Head of caudate nucleus (tissue), 42 donors: ENCODE measurements around the gene CCDC181.
"Not testable (repeated sequence)": the region's sequence is repeated elsewhere in the genome, so short reads cannot be mapped to it uniquely, and the experiment has no call there.

Source experiments
- DNase-seq, 42 donors: peaks; one replicate each; pipeline versions ENCODE4 v3.0.0 to v3.0.0-alpha.2; 2020 to 2021; ENCODE audit warnings: mixed read lengths in 7 of 42
- intact Hi-C: fragments of 100-400 bp; cut with DNase I; formaldehyde crosslinking; loops from one replicate; pipeline ENCODE4 v1.15.0; 2022

The CCDC181 gene

DNA sequence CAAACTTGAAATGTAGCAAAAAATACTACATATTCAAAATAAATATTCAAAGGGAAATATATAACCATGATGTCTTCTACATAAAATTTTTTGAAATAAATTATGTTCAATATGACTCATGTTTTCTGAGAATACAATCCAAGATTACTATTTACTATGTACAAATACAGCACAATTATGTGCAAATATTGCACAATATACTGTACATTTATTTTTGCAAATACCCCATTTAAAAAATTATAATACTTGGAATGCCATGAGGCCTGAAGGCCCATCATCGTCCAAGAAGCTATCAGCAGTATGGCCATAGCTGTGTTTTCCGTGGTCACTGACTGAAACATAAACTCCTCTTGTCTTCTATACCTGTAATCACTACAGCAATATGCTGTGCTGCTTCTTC, 12.3 kb downstream of the CCDC181 start:
- intact Hi-C loops, result no loop called here
- no peak for DNase-seq

DNA sequence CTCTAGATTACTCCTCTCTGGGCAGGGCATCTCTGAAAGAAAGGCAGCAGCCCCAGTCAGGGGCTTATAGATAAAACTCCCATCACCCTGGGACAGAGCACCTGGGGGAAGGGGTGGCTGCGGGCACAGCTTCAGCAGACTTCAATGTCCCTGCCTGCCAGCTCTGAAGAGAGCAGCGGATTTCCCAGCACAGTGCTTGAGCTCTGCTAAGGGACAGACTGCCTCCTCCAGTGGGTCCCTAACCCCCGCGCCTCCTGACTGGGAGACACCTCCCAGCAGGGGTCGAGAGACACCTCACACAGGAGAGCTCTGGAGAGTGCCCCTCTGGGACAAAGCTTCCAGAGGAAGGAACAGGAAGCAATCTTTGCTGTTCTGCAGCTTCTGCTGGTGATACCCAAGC, 18.9 kb downstream of the CCDC181 start:
- DNase-seq, intact Hi-C loops: not testable (repeated sequence)

DNA sequence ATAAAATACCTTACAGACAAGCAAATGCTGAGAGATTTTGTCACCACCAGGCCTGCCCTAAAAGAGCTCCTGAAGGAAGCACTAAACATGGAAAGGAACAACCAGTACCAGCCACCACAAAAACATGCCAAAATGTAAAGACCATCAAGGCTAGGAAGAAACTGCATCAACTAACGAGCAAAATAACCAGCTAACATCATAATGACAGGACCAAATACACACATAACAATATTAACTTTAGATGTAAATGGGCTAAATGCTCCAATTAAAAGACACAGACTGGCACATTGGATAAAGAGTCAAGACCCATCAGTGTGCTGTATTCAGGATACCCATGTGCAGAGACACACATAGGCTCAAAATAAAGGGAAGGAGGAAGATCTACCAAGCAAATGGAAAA, 24.7 kb downstream of the CCDC181 start:
- DNase-seq, intact Hi-C loops: not testable (repeated sequence)

DNA sequence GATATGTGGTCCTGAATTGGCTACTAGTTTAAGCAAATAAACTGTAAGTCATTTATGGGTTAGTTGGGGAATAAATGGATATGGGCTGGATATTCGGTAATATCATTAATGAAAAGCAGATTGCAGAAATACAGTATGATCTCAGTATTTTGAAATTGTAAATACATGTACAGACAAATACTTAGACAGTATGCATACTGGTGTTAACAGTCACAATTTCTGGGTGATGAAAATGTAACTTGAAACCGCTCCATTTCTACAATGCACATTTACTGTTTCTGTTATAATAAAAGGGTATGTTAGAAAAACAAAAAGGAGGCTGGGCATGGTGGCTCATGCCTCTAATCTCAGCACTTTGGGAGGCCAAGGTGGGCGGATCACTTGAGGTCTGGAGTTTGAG, 31.3 kb downstream of the CCDC181 start:
- intact Hi-C loops, result no loop called here
- DNase-seq, result no peak

DNA sequence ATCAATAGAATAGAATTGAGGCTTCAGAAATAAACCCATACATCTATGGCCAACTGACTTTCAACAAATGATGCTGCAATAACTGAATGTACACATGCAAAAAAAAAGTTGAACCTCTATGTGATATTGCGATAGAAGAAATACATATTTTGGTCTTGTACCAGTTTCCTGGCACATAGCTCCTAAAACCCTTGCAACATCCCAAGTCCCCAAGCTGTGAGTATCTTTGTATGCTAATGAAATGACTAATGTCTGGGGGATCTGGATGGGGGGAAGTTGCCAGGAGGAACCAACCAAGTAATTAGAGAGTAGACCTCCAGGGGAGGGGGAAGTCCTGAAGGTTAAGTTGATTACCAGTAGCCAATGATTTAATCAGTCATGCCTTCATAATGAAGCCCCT, 34.9 kb downstream of the CCDC181 start:
- intact Hi-C loops, result no loop called here
- DNase-seq, result no peak

DNA sequence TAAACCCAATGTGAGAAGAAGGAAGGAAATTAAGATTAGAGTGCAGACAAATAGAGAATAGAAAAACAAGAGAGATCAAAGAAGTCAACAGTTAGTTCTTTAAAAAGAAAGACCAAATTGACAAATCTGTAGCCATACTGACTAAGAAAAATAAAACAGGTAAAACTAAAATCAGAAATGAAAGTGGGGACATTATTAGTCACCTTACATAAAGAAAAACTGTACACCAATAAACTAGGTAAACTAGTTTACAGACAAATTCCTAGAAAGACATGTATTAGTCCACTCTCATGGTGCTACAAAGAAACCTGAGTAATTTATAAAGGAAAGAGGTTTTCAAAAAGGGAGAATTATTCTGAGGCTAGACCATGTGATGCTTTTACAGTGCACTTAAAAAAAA, 37.0 kb downstream of the CCDC181 start:
- intact Hi-C loops, result no loop called here
- DNase-seq, result no peak

DNA sequence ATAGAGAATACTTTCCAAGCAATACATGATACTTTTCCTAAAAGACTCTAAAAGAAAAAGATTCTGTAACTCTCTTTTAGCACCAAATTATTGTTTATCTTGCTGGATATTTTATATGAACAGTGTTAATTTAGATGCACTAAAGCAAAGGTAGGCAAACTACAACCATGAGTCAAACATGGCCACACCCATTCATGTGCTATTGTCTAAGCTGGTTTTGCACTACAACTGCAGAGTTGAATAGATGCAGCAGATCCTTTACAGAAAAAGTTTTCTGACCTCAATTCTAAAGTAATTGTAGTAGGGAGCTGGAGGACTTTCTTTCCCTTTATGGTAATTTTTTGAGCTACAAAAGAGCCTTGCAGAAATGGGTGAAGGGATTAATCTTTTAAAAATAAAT, 39.9 kb downstream of the CCDC181 start:
- intact Hi-C loops, result no loop called here

DNA sequence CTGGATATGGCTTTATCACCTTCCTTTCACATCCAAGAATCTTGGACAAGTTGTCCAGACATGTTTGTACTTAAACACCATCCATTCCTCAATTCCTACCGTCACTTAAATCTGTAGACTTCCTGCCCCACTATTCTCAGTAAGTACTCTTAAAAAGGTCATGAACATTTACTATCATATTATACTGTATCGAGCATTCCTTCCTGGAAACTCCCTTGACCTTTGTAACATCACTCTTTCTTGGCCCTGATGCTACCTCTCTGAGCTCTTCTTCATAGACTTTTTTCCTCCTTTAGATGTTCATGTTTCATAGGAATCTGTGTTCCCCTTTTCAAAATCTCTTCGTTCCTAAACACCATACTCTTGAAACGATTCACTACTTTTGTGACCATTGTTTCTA, 43.8 kb downstream of the CCDC181 start:
- DNase-seq, result no peak
- intact Hi-C loops, result no loop called here

More for the DNA sequence above, 39.9 kb downstream of the CCDC181 start:
- DNase-seq, result no peak

DNA sequence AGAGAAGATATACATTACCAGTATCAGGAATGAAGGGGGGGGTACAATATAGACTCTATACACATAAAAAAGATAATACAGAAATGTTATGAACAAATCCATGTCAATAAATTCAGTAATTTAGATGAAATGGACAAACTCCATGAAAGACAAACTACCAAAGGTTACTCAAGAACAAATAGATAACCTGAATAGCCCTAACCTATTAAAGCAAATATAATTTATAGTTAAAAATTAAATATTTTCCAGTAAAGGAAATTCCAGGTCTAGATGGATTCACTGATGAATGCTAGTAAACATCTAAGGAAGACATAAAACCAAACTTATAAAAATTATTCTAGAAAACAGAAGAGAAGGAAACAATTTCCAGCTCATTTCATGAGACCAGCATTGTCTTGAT, 46.1 kb downstream of the CCDC181 start:
- intact Hi-C loops, result no loop called here
- DNase-seq, result no peak

DNA sequence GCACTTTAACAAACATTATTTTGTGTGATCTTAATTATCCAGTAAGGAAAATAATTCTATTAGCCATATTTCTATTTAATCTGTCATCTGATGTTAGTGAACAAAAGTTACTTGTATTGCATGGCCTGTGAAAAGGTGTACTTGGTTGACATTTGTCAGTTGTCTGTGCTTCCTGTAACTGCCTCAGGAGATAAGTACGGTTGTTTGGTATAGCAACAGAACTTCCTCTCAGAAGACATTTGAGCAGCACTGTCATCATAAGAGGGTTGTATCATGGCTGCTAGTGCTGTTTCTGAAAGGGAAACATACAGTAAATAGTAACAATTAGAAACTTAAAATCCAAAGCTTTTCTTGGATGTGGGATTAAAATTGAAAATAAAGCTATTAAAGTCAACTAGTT, 55.9 kb downstream of the CCDC181 start:
- DNase-seq, result no peak
- intact Hi-C loops, result no loop called here

DNA sequence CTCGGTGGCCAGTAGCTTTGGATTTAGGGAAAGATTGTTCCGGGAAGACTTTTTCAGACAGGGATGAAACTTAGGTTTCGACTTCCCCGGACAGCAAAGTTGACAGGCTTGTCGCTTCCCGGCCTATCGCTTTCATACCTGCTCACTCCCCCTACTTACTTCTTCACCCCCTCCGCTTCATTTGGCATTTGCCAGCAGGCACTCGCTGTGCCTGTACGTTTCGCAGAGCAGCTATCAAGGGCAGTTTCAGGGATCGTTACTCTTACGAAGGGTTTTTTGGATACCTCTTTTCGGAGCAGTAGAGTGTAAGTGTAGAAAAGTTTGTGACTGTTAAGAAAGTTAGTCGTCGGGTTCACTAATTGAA, 58.9 kb downstream of the CCDC181 start:
- peak in 16 of 42 donors; percentile 2 to 45 (median 10) for DNase-seq
- intact Hi-C loops, result no loop called here

DNA sequence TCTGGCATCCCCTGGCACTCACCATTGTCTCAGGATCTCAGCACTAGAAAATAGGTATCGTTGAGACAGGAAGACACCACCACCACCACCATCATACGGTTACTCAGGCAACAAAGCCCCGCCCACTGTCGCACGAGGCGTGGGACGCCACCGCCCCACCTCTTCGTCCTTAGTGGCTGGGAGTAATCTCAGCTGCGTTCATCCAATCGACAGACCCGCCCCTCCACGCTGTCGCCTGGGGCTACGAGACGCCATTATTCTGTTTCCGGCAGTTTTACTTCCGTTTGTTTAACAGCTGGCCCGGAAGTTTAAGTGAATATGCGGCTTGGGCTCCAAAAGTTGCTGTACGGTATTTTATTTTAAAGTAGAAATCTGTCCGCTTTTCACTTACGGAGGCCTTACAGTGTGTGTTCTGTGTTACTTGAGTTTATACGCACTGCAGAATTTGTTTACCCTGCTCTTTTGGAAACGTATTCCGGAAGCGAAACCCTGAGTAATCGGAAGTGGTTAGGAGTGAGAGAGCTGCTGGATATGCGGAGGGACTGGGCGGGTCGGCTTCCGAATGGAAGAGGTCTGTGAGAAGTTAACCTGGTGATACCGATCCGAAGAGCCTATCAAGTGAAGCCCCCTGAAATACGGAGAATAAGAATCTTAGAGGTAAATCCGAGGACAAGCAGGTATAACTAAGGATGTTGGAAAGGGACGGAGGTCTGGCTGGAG, 59.4 kb downstream of the CCDC181 start, which contains the start of the genes BLZF1 and NME7:
Gene BLZF1 (plus strand): TSS at position 510 of the 720 bp plus-strand sequence. CDS start 1,328 bp downstream, outside the sequence.
Gene NME7 (minus strand): TSS at position 112 of the 720 bp plus-strand sequence. CDS start 87 bp downstream, at position 25.
- DNase-seq, result peak; percentile 92 to 99 (median 97)
- intact Hi-C loops, result no loop called here

DNA sequence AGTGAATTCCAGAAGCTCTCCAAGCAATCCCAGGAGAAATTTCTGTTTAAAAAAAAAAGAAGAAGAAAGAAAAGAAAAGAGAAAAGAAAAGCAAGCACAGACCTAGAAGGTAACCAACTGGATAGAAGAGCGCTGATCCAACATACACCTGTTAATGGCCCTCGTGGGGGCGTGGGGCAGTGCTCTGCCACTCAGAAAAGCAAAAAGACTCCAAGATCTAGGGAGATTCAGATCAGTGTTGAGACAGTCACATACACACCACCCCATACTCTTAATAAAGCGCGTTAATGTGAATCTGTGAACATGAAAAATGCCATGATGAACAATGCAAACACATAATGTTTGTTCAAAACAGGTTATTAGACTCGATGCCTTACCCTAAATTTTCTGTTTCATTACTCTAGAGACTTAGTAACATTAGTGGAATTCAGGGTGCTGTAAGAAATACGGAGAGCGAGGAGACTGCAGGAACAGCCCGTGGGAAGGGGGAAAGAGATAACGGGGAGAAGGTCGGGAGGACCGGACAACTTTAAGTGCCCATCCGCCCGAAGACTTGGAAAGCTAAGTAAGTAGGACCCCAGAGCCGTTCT, 60.1 kb downstream of the CCDC181 start:
- intact Hi-C loops, result no loop called here
- no peak for DNase-seq

DNA sequence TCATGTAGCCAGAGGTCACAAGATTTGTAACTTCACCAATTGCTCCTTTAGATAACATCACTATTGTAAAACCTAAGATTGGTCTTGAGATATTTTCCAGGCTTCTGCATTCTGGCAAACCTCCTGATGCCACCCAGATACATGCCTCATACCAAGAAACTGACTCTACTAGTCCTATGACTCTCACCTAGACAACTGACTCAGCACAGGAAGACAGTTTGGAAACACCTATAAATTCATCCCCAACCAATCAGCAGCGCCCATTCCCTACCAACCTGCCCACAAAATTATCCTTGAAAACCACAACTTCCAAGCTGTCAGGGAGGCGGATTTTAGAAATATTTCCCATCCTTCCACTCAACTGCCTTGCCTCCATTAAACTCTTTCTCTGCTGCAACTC, 62.3 kb downstream of the CCDC181 start:
- intact Hi-C loops, result no loop called here
- no peak for DNase-seq

DNA sequence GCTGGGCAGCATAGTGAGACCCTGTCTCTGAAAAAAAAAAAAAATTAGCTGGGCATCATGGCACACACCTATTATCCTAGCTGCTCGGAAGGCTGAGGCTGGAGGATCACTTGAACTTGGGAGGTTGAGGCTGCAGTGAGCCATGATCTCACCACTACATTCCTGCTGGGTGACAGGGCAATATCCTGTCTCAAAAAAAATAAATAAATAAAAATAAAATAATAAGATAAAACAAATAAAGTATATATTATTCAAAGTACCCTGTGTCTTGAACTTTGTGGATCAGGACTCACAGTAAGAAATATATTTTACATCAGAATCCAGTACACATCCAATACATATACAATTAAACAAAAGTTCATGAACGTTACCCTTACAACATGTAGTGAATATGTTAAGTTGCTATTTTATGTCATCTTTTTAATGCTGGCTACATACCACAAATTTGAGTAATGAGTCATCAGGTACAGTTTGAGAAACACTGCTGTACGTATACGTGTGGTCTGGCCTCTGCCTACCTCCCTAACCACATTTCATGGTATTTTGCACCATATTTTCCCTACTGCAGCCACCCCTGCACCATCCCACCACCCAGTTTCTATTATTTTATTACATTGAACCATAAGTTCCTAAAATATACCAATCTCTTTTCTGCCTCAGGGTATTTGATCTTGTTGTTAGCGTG, 64.1 kb downstream of the CCDC181 start:
- intact Hi-C loops, result no loop called here

DNA sequence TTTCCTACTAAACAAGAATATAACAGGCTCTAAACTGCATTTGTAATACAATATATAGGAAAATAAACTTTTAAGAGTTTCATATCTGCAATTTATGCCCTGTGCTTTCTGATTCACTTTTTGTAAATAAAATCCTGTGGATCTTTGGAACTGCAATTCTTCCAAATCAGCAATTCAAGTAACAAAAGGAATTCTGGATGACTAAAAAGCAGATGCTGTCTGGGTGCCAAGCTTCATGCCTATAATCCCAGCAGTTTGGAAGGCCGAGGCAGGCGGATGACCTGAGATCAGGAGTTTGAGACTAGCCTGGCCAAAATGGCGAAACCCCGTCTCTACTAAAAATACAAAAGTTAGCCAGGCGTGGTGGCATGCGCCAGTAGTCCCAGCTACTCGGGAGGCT, 66.0 kb downstream of the CCDC181 start:
- no peak for DNase-seq
- intact Hi-C loops, result no loop called here

More for the DNA sequence above, 64.1 kb downstream of the CCDC181 start:
- no peak for DNase-seq

DNA sequence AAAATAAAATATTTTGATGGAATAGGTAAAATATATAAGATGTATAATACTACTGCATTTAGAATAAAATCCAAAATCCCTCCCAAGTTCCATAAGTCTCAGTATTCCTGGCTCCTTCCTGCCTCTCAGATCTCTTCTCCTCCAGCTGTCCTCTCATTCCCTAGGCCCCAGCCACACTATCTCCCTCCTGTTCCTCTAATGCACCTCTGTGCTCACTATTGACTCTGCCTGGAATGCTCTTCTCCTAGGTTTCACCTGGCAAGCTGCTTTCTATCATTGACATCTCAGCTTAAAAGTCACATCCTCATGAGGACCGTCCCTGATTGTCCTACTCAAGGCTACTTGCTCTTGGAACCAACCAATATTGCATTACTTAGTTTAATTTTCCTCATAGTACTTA, 66.9 kb downstream of the CCDC181 start:
- DNase-seq, result no peak
- intact Hi-C loops, result no loop called here

DNA sequence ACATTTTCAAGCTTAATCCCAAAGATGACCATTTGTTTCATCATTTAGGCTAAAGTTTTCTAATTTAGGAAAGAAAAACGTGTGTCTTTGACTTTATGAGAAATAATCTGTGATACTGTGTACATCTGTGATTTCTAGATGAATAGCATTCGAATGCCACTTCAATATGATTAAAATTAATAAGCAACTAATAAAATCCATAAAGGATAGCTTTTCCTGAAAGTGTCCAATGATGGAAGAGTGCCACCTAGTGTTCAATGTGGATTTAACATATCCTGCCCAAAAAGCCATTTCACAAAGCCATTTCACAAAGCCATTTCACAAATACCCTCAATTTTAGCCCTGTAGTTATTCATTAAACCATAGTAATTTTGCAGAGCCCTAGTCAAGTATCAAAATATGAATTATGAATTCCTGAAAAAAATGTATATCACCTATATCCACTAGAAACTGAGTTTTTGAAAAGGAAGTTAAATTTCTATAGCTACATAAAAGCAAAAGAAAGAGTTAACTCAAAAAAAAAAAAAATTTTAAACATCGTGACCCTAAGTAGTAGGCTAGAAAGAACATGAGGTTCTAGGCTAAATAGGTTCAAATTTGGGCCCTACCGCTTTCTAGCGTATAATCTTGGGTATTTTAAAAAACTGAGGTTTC, 78.8 kb downstream of the CCDC181 start:
- intact Hi-C loops, result loop anchor here (5.0 to 10.0 kb wide), 2 partner anchors 244 to 746 kb away; partner anchors contain the start of gene ATP1B1
- DNase-seq, result peak in 18 of 42 donors; percentile 8 to 71 (median 28)

DNA sequence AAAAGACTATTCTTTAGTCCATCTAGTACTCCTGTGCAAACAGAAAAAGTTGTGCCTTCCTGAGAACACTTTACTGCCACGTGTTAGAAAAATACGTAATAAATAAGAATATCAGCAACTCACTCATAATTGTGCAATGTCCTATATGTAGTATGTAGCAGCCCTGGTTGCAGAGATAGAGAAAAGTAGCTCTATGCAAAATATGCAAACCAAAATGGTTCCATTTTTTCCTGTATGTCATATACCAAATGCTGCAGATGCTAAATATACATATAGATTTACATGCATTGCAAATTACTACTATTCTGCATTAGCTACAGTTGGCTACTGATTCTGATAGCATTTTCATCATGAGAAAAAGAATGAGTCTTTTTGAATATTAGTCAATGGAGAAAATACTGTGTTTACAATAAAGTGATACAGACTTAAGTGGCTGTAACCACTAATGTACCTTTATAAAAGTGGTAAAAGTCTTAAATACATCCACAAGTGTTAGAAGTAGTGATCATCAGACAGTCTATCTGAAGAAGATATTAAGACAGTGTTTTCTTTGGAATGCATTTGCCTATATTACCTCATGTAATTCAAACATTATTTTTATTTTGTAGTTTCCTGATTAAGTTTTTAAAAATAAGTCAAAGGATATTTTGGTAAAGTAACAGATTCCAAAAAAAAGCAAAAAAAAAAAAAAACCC, 79.4 kb downstream of the CCDC181 start:
- intact Hi-C loops, result loop anchor here (5.0 to 10.0 kb wide), 2 partner anchors 243 to 746 kb away; partner anchors contain the start of gene ATP1B1

More for the DNA sequence above, 79.4 kb downstream of the CCDC181 start:
- no peak for DNase-seq
